SJCRH30 (cell line): Measurements from ENCODE around the gene ZNF622. TPM values are rescaled to one million over a fixed set of nuclear protein-coding genes. Genes with fewer than 3 reads are reported as not detected.
"Not testable (repeated sequence)": the region's sequence is repeated elsewhere in the genome, so short reads cannot be mapped to it uniquely, and the experiment has no call there.

ENCODE experiments used
- DNase-seq, 2 experiments: peaks; one replicate each; pipeline ENCODE4 v3.0.0-alpha.2; 2015 to 2020
- H3K27ac ChIP-seq: fragments of 250-450 bp; sonication (Bioruptor Pico); 2 replicates; pipeline ENCODE4 v1.5.1; 2020; ENCODE audit warnings: mild to moderate bottlenecking, moderate library complexity
- H3K27me3 ChIP-seq: fragments of 250-450 bp; sonication (Bioruptor Pico); 2 replicates; pipeline ENCODE4 v1.5.1; 2020; ENCODE audit warnings: mild to moderate bottlenecking, moderate library complexity
- H3K36me3 ChIP-seq: fragments of 250-450 bp; sonication (Bioruptor Pico); 2 replicates; pipeline ENCODE4 v1.5.1; 2020; ENCODE audit warnings: mild to moderate bottlenecking, moderate library complexity
- H3K4me1 ChIP-seq: fragments of 250-450 bp; sonication (Bioruptor Pico); 2 replicates; pipeline ENCODE4 v1.5.1; 2020; ENCODE audit warnings: mild to moderate bottlenecking, moderate library complexity
- H3K4me3 ChIP-seq: fragments of 250-450 bp; sonication (Bioruptor Pico); 2 replicates; pipeline ENCODE4 v1.5.1; 2020; ENCODE audit warnings: mild to moderate bottlenecking, moderate library complexity
- H3K9me3 ChIP-seq: fragments of 250-450 bp; sonication (Bioruptor Pico); replicated peaks from 2 replicates; pipeline ENCODE4 v1.5.1; 2020; ENCODE audit warnings: mild to moderate bottlenecking, moderate library complexity
- total RNA-seq: library from RNA; depleted of rRNA; stranded (reverse); fragments of >200 nt; shearing (Covaris generic); gene quantifications from 2 replicates; pipeline ENCODE4 v1.2.3, GENCODE V29; 2014

The ZNF622 gene
- total RNA-seq, 1 experiment from 2014 or later: 15.8 TPM

DNA sequence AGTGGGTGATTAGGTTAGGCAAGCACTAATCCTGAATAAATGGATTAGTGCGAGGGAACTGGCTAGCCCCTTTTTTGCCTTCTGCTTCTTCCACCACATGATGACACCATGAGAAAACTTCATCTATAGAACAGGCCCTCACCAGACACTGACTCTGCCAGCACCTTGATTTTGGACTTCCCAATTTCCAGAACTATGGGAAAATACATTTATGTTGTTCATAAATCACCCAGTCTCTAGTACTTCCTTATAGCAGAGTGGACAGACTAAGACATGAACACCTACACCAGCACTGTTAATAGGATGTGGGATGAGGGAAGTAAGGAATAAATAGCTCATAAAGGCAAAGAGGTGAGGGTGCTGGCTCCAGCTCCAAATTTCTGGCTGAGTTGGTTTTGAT is 1.4 kb downstream of the ZNF622 start:
- DNase-seq: no peak
- Histone ChIP-seq H3K9me3 (no peaks in the 10 kb centered on the region), H3K4me3 (peak overlapping the region; percentile 77), H3K27ac (no peak overlapping the region), H3K4me1 (peaks cover 22% of the 10 kb centered on the region), H3K27me3 (no peaks in the 10 kb centered on the region), H3K36me3 (peaks cover 4% of the 10 kb centered on the region)

DNA sequence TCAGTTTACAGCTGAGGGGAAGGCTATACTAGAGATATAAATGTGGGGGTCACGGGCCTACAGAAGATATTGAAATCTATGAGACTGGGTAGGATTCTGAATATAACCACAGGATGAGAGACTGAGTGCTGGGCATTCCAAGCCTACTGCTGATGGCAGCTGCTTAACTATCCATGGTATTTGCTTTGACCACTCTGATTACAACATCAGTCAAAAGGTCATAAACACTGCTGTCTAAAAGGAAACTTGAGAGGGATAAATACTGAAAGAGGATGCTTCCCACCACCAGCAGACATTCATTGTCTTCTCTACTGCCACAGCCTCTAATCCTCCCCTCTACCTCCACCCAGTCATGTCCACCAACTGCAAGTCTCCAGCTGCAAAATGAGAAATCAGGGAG is 3.8 kb downstream of the ZNF622 start:
- peaks cover 5% of the 10 kb centered on the region for H3K36me3 ChIP-seq
- H3K4me1 ChIP-seq: peaks cover 14% of the 10 kb centered on the region
- peak; percentile 38 to 58 for DNase-seq
- no peaks in the 10 kb centered on the region for H3K9me3 ChIP-seq
- no peak overlapping the region for H3K4me3 ChIP-seq
- no peaks in the 10 kb centered on the region for H3K27me3 ChIP-seq
- peak overlapping the region; percentile 48 for H3K27ac ChIP-seq

DNA sequence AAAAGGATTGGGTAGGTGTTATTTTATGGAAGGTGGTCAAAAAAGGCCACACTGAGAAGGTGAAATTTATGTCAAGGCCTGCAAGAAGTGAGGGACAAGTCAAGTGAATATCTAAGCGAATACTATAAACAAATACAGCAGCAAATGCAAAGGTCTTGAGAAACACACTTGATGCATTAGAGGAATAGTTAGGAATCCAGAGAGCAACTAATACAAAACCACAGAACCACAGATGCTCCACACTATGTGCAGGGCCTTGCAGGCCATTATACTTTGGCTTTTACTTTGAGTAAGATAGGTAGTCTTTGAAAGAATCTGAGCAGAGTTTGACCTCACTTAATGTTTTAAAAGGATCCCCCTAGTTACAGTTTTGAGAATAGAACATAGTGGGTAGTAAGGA is 4.6 kb downstream of the ZNF622 start:
- Histone ChIP-seq H3K4me1 (peaks cover 14% of the 10 kb centered on the region), H3K27ac (peak overlapping the region; percentile 48), H3K27me3 (no peaks in the 10 kb centered on the region), H3K4me3 (no peak overlapping the region), H3K36me3 (peaks cover 5% of the 10 kb centered on the region), H3K9me3 (no peaks in the 10 kb centered on the region)
- DNase-seq: no peak

DNA sequence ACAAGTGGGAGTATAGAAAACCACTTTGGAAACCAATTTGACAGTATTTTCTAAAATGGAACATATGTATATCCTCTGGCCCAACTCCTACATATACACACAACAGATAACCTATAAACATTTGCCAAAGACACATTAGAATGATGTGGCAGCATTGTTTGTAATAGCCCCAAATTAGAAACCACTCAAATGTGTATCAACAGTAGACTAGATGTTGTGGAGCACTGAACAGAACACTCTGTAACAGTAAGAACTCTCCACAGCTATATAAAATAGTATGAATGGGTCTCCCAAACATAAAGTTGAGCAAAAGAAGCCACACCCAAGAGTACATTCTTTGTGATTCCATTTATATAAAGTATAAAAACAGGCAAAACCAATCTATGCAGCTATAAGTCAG is 6.1 kb downstream of the ZNF622 start:
- no peak for DNase-seq
- H3K36me3 ChIP-seq: peaks cover 12% of the 10 kb centered on the region
- H3K4me3 ChIP-seq: no peak overlapping the region
- peaks cover 14% of the 10 kb centered on the region for H3K4me1 ChIP-seq
- no peak overlapping the region for H3K27ac ChIP-seq
- H3K27me3 ChIP-seq: no peaks in the 10 kb centered on the region
- H3K9me3 ChIP-seq: no peaks in the 10 kb centered on the region

DNA sequence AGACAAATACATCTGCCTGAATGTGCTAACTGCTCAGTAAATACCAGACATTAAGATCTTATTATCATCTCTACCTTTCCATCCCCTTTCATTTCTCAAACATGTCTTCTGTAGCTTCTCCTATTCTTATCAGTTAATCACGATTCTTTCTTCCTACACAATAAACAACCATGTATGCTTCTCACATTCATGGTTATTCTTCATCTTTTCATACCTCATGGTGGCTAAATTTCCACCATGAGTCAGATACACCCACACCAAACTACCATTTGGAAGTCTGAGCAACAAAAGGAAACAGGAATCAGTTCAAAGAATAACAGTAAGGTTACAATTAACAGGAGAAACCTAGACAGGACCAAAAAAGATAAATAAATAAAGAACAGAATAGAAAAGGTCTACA is 7.7 kb downstream of the ZNF622 start:
- Histone ChIP-seq H3K4me1 (peaks cover 14% of the 10 kb centered on the region), H3K27me3 (no peaks in the 10 kb centered on the region), H3K4me3 (no peak overlapping the region), H3K9me3 (no peaks in the 10 kb centered on the region), H3K27ac (no peak overlapping the region), H3K36me3 (peaks cover 12% of the 10 kb centered on the region)
- DNase-seq: no peak

DNA sequence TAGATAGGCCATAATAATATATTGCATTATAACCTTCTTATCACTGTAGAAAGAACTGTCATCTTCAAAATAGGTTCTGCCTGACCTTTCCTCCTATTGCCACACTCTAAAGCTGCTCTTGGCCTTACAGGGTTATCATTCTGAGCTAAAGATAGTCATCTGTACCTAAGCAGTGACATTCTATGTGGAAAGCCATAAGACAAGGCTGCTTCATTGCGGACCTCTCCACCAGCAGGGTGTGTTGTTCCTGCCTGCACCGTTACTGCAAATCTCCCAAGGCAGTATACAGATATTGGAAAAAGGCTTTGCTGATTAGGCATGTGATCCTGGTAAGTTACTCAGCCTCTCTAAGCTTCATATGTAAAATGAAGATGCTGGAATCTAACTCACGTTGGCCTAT is 8.1 kb downstream of the ZNF622 start:
- no peak for DNase-seq
- Histone ChIP-seq H3K27me3 (no peaks in the 10 kb centered on the region), H3K9me3 (no peaks in the 10 kb centered on the region), H3K4me3 (no peak overlapping the region), H3K27ac (no peak overlapping the region), H3K36me3 (peaks cover 12% of the 10 kb centered on the region), H3K4me1 (peaks cover 14% of the 10 kb centered on the region)

DNA sequence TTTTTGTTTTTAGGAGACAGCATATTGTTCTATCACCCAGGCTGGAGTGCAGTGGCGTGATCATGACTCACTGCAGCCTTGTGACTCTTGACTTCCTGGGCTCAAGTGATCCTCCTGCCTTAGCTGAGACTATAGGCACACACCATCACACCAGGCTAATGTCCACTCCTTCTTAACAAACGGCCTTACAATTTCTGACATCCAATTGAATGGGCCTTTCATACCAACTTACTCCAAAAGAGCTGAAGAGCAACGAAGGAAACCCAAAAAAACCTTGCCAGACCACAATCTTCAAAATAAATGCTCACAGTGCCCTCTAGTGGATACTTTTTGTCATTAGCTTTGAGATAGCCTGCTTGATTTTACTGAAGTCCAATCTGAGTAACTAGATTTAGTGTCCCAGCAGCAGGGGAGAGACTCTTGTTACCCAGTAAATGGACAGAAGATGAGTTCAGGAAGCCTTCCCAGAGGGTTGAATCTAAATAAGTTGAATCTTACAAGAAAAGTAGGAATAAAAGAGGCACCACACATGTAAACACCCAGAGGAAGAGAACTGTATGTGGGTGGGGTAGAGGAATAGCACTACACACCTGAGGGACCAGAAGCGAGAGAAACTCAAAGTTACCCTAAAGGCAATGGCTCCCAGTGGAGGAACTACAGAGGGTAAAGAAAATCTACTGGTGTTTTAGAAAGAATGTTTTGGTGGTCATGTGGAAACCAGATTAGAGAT is 9.3 kb downstream of the ZNF622 start:
- peak in 1 of 2 experiments; percentile 67 for DNase-seq
- H3K27ac ChIP-seq: no peak overlapping the region
- H3K36me3 ChIP-seq: peaks cover 9% of the 10 kb centered on the region
- no peak overlapping the region for H3K4me3 ChIP-seq
- no peaks in the 10 kb centered on the region for H3K9me3 ChIP-seq
- H3K27me3 ChIP-seq: no peaks in the 10 kb centered on the region
- H3K4me1 ChIP-seq: peaks cover 6% of the 10 kb centered on the region

DNA sequence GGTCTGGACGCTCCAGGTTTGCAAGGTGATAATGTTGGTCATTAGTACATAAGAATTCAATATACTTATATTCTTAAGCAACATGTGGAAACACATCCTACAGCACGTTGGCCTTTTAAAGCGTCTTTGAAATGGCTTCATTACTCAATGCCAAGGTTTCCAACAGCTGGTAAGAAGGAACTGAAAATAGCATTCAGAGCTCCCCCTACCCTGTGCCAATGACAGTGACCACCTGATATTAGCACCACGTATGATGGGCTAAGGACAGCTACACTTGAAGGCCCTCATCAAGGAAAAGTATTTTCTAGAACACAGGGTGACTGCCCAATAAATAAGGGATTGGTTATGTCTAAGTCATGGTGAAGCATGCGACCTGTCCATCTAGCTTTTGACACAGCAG is 9.9 kb downstream of the ZNF622 start:
- H3K36me3 ChIP-seq: peaks cover 10% of the 10 kb centered on the region
- H3K27ac ChIP-seq: no peak overlapping the region
- H3K9me3 ChIP-seq: no peaks in the 10 kb centered on the region
- no peak overlapping the region for H3K4me3 ChIP-seq
- no peak for DNase-seq
- H3K4me1 ChIP-seq: no peaks in the 10 kb centered on the region; the same call in 1 of the 2 replicates
- H3K27me3 ChIP-seq: no peaks in the 10 kb centered on the region

DNA sequence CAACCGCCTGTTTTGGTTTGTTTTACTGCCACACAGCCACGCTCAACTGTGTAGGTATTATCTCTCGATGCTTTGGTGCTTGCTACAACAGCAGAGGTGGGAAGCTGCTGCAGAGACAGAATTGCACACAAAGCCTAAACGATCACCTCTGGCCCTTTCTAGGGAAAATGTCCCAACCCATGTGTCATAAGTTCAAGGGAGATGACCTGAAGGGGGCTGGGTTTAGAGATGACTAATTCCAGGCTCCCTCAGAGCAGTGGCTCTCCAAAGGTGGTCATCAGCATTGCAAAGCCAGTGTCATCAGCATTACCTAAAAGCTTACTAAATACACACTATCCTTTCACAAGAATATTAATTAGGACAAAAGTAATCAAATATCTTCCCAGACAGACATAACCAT is 10.9 kb downstream of the ZNF622 start:
- Histone ChIP-seq H3K27ac (no peak overlapping the region), H3K9me3 (no peaks in the 10 kb centered on the region), H3K27me3 (no peaks in the 10 kb centered on the region), H3K4me1 (no peaks in the 10 kb centered on the region), H3K4me3 (no peak overlapping the region), H3K36me3 (peaks cover 11% of the 10 kb centered on the region)
- no peak for DNase-seq

DNA sequence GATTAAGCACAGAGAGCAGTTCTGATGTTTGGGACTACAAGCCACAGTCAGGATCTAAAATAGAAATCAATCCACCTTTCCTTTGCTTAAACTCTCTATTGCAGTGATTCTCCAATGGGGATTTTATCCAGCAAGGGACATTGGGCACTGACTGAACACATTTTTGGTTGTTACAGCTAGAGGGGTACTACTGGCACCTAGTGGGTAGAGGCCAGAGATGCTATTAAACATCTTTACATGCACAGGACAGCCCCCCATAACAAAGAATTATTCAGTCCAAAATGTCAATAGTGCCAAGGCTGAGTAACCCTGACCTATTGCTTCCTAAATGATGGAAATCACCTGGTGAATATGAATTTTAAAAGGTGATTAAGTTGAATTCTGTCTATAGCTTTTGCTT is 12.0 kb downstream of the ZNF622 start:
- H3K36me3 ChIP-seq: peaks cover 11% of the 10 kb centered on the region
- no peak for DNase-seq
- no peak overlapping the region for H3K27ac ChIP-seq
- no peaks in the 10 kb centered on the region for H3K4me1 ChIP-seq
- H3K9me3 ChIP-seq: no peaks in the 10 kb centered on the region
- no peaks in the 10 kb centered on the region for H3K27me3 ChIP-seq
- no peak overlapping the region for H3K4me3 ChIP-seq

DNA sequence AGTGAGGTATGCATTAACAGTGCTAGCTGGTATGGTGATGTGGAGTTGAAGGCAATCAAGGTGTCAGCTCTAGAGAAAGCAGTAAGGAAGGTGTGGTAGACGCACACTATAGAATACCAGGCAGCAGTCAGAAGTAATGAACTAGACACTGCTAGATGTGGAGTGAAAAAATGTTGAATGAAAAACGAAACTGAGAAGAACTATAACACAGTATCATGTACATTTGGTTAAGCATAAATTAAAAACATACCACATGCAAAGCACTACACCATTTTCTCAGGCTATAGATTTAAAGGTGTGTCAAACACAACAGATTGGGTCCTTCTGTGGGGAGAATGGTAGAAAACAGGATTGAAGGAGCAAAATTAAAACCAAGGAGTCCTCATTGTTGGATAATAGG is 15.4 kb downstream of the ZNF622 start:
- Histone ChIP-seq H3K9me3 (no peaks in the 10 kb centered on the region), H3K4me1 (no peaks in the 10 kb centered on the region), H3K36me3 (peaks cover 3% of the 10 kb centered on the region), H3K27ac (no peak overlapping the region), H3K4me3 (no peak overlapping the region), H3K27me3 (no peaks in the 10 kb centered on the region)
- no peak for DNase-seq

DNA sequence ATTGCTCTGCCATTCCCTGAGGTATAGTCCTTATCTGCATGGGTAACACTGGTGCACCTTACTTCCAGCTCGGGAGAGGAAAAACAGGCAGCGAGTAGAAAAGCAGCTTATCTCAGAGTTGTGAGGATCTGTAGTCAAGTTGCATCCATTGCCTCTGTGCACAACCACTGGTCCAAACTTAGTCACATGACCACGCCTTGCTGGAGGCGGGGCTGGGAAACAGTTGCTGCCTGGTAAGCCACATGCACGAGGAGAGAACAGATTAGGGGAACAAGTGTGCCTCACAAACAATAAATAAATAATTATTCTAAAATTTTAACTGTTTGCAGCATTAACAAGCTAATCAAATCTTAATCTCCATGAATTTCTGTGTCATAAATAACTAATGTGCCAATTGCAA is 18.6 kb downstream of the ZNF622 start:
- Histone ChIP-seq H3K9me3 (no peaks in the 10 kb centered on the region), H3K27me3 (no peaks in the 10 kb centered on the region), H3K36me3 (0 out of 2 replicates have a peak, but pooled peaks cover 3% of the 10 kb centered on the region), H3K4me1 (no peaks in the 10 kb centered on the region), H3K27ac (no peak overlapping the region), H3K4me3 (no peak overlapping the region)
- DNase-seq: no peak

DNA sequence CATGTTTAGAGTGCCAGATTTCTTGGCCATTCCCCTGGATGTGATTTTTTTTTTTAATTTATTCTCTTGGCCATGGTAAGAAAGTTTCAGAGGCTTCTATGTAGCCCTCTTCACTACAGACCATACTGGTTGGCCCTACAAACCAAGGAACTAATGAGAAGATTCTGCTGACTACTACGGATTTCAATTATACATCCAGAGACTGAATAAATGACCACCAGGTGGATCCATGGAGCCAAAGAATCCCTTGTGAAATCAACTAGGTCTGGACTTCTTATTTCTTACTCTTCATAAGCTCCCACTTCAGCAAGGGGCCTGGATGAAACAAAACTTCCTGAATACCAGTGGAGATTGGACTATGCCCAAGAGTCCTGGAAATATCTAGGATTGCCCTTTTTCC is 27.6 kb downstream of the ZNF622 start:
- no peak overlapping the region for H3K4me3 ChIP-seq
- DNase-seq: no peak
- H3K36me3 ChIP-seq: no peaks in the 10 kb centered on the region
- H3K27me3 ChIP-seq: no peaks in the 10 kb centered on the region
- H3K4me1 ChIP-seq: no peaks in the 10 kb centered on the region
- no peak overlapping the region for H3K27ac ChIP-seq
- H3K9me3 ChIP-seq: no peaks in the 10 kb centered on the region

DNA sequence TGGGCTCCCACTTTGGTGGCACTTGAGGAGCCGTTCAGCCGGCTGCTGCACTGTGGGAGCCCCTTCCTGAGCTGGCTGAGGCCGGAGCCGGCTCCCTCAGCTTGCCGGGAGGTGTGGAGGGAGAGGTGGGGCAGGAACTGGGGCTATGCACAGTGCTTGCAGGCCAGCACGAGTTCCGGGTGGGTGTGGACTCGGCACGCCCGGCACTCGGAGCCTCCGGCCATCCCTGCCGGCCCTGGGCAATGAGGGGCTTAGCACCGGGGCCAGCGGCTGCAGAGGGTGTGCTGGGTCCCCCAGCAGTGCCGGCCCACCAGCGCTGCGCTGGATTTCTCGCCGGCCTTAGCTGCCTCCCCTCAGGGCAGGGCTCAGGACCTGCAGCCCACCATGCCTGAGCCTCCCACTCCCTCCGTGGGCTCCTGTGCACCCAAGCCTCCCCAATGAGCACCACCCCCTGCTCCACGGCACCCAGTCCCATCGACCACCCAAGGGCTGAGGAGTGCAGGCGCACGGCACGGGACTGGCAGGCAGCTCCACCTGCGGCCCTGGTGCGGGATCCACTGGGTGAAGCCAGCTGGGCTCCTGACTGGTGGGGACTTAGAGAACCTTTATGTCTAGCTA is 29.4 kb downstream of the ZNF622 start:
- H3K36me3 ChIP-seq, H3K9me3 ChIP-seq, H3K4me3 ChIP-seq, H3K27me3 ChIP-seq, DNase-seq, H3K27ac ChIP-seq, H3K4me1 ChIP-seq: not testable (repeated sequence)

DNA sequence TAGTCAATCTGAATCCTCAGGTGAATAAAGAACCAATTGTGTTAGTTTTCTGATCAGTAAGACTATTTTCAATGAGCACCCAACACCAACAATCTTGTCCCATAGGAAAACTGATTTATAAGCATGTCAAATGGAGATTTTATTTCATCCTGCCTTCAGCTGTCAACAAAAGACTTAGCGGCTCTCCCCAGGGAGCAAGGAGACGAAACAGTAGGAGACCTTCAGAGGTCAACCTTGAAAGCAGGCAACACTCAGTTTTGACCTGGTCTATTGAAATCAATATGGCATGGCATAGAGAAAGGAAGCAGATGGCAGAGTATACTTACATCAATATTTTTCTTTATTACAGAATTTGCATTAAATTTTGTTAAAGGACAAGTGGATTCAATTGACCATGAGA is 34.1 kb downstream of the ZNF622 start:
- no peaks in the 10 kb centered on the region for H3K27me3 ChIP-seq
- H3K36me3 ChIP-seq: no peaks in the 10 kb centered on the region
- peak in 1 of 2 experiments; percentile 1 for DNase-seq
- no peaks in the 10 kb centered on the region for H3K9me3 ChIP-seq
- no peak overlapping the region for H3K27ac ChIP-seq
- H3K4me3 ChIP-seq: no peak overlapping the region
- H3K4me1 ChIP-seq: no peaks in the 10 kb centered on the region
